Prostate gland (tissue), 2 donors: ENCODE measurements around the gene NFATC1.

Experiments used
- CTCF ChIP-seq, 4 experiments: fragments of 200-600 bp in 2 of 4; fragments of 450-650 bp in 2 of 4; sonication (generic) in 2 of 4; IDR thresholded peaks; 1 replicate in 3 of 4; 2 replicates in 1 of 4; pipeline ENCODE4 v1.5.1; 2016 to 2019; ENCODE audit warnings: antibody characterized with exemption in 4 of 4, mild to moderate bottlenecking in 2 of 4, moderate library complexity in 2 of 4
- POLR2A ChIP-seq: fragments of 450-650 bp; IDR thresholded peaks from one replicate; pipeline ENCODE4 v1.6.1; 2016; ENCODE audit warnings: antibody characterized with exemption, mild to moderate bottlenecking
- POLR2AphosphoS5 ChIP-seq: sonication (generic); formaldehyde crosslinking; IDR thresholded peaks from one replicate; pipeline ENCODE4 v1.6.1; 2017; ENCODE audit warnings: antibody characterized with exemption

DNA sequence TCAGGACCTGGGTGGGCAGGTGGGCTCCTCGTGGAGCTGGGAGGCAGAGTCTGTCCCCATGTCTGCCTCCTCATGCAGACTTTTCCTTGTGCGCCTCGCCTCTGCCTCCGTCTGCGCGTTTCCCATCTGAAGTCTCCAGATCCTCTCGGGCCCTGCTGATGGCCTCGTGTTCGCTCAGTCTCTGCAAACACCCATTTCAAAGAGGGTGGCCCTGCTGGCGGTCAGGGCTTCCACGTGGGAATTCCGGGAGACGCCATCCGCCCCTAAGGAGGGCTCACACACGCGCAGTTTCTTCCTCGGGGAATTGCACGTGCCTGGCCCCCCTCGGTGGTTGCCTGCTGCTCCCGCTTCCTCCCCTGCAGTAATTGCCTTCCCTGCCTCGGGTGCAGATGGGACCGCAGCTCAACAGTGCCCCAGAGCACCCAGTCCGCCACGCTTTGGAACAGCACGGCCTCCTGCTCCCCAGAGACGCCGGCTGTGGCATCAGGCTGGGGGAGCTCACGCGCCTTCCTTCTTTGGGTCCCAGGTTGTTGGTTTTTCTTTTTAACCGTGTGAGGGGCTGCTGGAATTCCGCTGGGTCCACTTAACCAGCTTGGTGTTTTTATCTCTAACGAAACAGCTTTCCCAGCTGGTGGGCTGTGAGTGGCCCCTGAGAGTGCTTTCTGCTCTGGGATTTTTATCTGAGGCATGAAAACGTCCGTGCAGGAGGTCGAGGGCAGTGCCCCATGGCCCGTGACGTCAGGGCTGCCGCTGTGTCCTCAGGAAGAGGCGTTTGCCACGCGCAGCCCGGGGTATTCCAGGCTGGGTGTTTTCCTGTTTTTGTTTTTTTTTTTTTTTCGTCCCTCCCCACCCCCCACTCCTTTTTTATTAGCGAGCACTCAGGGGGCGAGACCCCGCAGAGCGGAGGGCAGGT is 16.1 kb downstream of the NFATC1 start:
- TF ChIP-seq CTCF (IDR thresholded peaks at IDR 0.05) = no peak
- no peak for TF ChIP-seq POLR2A
- TF ChIP-seq POLR2AphosphoS5 = no peak
